Measurements from ENCODE around the gene MPP3.
"Not testable (repeated sequence)": the region's sequence is repeated elsewhere in the genome, so short reads cannot be mapped to it uniquely, and the experiment has no call there.

Gene MPP3

DNA sequence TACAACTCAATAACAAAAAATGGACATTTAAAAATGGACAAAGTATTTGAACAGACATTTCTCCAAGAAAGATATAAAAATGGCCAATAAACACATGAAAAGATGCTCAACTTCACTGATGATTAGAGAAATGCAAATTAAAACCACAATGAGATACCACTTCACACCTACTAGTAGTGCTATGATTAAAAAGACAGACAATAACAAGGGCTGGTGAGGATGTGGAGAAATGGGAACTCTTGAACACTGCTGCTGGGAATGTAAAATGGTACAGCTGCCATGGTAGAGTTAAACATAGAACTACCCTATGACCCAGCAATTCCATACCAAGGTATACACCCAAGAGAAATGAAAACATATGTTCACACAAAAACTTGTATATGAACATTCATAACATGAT lies 27.8 kb downstream of the MPP3 start:
- H3K4me3 ChIP-seq (ENCODE audit: low read depth, low read length) = no peak overlapping the region
- TF ChIP-seq, protein P1, sequence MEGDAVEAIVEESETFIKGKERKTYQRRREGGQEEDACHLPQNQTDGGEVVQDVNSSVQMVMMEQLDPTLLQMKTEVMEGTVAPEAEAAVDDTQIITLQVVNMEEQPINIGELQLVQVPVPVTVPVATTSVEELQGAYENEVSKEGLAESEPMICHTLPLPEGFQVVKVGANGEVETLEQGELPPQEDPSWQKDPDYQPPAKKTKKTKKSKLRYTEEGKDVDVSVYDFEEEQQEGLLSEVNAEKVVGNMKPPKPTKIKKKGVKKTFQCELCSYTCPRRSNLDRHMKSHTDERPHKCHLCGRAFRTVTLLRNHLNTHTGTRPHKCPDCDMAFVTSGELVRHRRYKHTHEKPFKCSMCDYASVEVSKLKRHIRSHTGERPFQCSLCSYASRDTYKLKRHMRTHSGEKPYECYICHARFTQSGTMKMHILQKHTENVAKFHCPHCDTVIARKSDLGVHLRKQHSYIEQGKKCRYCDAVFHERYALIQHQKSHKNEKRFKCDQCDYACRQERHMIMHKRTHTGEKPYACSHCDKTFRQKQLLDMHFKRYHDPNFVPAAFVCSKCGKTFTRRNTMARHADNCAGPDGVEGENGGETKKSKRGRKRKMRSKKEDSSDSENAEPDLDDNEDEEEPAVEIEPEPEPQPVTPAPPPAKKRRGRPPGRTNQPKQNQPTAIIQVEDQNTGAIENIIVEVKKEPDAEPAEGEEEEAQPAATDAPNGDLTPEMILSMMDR (IDR thresholded peaks at IDR 0.05; ENCODE audit: borderline replicate concordance, insufficient read depth, low read depth, low read length) = no peak

DNA sequence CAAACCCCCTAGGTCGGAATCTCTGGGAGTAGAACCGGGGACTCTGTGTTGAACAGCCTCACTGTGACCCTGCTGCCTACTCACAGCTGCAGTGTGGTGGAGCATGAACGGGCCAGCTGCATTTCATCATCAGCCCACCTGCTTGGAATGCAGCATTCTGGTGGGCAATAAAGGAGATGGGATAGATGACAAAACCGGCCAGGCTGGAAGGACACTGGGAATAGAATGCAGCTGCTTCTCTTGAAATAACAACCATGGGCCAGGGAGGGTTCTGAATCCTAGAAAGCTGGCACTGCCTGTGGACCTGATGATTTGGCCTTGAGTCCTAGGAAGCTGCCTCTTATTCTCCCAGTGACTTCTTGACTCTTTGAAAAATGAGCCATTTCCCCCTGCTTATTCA lies 29.2 kb downstream of the MPP3 start:
- TF ChIP-seq, protein P1 (IDR thresholded peaks at IDR 0.05; ENCODE audit: borderline replicate concordance, insufficient read depth, low read depth, low read length) = no peak
- no peak overlapping the region for H3K4me3 ChIP-seq (ENCODE audit: low read depth, low read length)

DNA sequence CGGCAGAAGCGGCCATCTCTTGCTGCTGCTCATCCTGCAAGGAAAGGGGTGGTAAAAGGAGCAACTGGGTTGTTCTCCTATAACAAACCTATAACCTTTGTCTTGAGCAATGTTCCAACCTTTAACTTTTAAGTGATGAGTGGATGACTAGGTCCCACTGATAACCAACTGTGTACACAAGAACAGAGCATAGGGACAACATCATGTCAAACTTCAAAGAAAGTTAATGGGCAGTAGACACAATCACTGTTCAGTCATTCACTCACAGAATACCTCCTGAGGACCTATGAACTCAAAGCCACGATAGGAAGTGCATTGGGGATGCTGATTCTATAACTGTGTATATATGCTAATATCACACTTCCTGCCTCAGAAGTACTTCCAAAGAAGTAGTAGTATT lies 31.1 kb downstream of the MPP3 start:
- no peak overlapping the region for H3K4me3 ChIP-seq (ENCODE audit: low read depth, low read length)
- TF ChIP-seq, protein P1 (IDR thresholded peaks at IDR 0.05; ENCODE audit: borderline replicate concordance, insufficient read depth, low read depth, low read length) = no peak

DNA sequence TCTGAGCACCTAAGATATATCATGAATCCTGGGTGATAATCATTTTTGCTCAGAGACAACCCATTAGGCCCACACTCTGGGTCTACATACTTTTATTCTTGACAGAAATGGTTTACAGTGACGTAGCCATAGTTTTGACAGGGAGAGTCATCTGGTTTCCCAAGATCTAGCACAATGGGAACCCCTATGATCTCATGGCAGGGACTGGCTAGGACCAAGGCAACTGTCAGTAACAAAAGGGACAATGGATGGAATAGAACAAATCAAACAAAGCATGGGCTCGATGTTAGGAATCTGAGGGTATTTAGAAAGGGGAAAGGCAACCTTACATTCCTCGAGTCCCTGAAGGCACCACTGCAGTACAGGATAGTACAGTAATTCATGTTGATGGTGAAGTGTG lies 32.2 kb downstream of the MPP3 start:
- TF ChIP-seq, protein P1 (IDR thresholded peaks at IDR 0.05; ENCODE audit: borderline replicate concordance, insufficient read depth, low read depth, low read length) = no peak
- H3K4me3 ChIP-seq (ENCODE audit: low read depth, low read length) = no peak overlapping the region

DNA sequence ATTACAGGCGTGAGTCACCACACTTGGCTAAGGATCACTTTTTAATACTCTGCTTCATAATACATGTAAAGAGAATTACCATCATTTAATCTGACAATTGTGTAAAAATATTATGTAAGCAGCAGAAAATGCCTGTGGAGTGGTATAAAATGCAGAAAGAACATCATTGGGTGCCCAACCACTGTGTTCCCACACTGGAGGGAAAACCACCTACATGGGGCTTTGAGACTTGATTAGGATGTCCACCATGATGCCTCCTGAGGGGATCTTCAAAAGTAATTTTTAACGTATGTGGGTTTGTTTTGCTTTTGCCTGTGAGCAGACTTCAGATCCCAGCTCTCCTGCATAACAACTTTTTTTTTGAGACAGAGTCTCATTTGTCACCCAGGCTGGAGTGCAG lies 33.9 kb downstream of the MPP3 start:
- no peak overlapping the region for H3K4me3 ChIP-seq (ENCODE audit: low read depth, low read length)
- TF ChIP-seq, protein P1 (IDR thresholded peaks at IDR 0.05; ENCODE audit: borderline replicate concordance, insufficient read depth, low read depth, low read length) = no peak

DNA sequence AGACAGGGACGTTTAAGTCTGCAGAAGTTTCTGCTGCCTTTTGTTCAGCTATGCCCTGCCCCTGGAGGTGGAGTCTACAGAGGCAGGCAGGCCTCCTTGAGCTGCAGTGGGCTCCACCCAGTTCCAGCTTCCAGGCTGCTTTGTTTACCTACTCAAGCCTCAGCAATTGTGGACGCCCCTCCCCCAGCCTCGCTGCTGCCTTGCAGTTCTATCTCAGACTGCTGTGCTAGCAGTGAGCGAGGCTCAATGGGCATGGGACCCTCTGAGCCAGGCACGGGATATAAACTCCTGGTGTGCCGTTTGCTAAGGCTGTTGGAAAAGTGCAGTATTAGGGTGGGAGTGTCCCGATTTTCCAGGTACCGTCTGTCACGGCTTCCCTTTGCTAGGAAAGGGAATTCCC lies 34.9 kb downstream of the MPP3 start:
- H3K4me3 ChIP-seq (ENCODE audit: low read depth, low read length) = not testable (repeated sequence)

DNA sequence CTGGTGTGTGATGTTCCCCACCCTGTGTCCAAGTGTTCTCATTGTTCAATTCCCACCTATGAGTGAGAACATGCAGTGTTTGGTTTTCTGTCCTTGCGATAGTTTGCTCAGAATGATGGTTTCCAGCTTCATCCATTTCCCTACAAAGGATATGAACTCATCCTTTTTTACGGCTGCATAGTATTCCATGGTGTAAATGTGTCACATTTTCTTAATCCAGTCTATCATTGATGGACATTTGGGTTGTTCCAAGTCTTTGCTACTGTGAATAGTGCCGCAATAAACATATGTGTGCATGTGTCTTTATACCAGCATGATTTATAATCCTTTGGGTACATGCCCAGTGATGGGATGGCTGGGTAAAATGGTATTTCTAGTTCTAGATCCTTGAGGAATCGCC lies 40.3 kb downstream of the MPP3 start:
- H3K4me3 ChIP-seq (ENCODE audit: low read depth, low read length) = not testable (repeated sequence)

DNA sequence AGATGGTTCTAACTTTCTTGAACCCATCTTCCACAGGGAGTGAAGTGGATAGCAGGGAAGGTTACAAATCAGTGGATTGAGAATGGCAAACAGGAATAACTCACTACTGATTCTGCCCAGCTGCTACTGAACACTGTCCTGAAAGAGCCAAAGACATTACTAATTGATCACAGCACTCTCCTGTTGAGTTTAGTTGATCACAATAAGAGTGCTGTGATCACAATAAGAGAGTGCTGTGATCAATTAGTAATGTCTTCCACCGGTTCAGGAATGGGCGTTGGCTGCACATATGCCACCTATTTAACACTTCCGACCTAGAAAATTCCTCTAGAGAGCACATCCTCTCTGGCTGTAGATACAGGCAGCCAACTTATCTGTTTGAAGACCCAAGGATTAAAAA lies 41.4 kb downstream of the MPP3 start:
- TF ChIP-seq, protein P1 (IDR thresholded peaks at IDR 0.05; ENCODE audit: borderline replicate concordance, insufficient read depth, low read depth, low read length) = no peak
- no peak overlapping the region for H3K4me3 ChIP-seq (ENCODE audit: low read depth, low read length)

Data from GM12875 (cell line).